NCI-H524 treated with DMSO at 0.1 percent for 48 hours (cell line): Measurements from ENCODE around the gene CACNA1B.
"Not testable (repeated sequence)": the region's sequence is repeated elsewhere in the genome, so short reads cannot be mapped to it uniquely, and the experiment has no call there.

ENCODE experiments used
- DNase-seq: peaks from one replicate; lab custom pipeline; 2025; lab: John Stamatoyannopoulos, UW

The CACNA1B gene

DNA sequence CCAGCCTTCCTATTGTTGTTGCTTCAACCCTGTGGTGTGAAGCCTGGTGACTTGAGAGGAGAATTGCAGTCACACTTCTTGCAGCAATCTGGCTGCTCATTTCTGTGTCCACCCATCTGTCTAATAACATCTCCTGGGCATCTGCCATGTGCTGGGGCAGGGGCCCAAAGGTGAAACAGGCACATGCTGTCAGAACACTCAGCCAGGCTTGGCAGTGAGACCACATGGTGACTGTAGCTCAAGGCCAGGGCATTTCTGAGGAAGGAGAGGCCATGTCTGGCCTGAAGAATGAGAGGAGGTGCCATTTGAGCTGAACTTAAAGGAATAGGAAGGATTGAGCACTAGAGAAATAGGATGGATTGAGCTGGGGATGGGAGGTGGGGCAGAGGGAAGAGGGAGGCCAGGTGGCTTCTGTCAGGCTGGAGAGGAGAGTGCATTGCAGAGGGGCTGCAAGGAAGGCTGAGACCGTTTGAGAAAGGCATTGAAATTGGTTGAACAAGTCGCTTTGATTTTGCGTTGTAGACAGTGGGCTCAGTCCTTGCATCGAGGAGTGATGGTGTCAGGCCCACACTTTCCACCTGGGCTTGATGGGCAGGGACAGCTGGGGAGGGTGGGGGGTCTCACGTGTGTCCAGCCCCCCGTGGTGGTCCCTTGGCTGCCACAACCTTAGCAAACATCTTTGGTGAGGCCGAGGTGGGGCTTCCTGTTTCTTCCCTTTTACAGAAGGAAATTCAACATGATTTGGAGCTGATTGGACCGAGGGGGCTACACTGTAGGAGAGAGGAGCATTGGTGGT is 222.4 kb downstream of the CACNA1B start:
- DNase-seq = peak; percentile 62

DNA sequence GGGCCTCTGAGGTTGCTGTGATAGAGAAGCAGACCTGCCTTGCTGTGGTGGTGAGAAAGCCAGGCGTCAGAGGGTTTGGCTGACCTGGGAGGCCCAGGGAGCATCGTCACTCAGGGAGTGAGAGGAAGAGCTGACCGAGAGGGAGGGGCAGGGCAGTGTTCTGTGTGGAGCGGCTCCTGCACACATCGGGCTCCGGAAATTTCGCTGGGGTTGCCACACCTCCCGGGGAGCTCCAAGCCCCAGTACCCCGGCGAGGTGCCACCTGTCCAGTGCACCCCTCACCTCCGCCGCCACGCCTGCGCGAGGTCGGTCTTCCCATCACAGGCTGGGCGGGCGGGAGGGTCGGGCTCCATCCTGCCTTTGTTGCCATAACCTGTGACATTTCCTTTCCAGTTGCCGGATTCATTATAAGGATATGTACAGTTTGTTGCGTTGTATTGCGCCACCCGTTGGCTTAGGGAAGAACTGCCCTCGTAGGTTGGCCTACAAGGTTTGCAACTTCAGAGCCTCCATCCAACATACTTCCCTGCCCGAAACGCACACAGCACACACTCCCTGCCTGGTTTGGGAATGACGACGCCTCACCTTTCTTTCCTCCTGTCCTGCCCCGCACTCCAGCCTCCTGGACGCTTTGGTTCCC is 223.2 kb downstream of the CACNA1B start:
- no peak for DNase-seq

DNA sequence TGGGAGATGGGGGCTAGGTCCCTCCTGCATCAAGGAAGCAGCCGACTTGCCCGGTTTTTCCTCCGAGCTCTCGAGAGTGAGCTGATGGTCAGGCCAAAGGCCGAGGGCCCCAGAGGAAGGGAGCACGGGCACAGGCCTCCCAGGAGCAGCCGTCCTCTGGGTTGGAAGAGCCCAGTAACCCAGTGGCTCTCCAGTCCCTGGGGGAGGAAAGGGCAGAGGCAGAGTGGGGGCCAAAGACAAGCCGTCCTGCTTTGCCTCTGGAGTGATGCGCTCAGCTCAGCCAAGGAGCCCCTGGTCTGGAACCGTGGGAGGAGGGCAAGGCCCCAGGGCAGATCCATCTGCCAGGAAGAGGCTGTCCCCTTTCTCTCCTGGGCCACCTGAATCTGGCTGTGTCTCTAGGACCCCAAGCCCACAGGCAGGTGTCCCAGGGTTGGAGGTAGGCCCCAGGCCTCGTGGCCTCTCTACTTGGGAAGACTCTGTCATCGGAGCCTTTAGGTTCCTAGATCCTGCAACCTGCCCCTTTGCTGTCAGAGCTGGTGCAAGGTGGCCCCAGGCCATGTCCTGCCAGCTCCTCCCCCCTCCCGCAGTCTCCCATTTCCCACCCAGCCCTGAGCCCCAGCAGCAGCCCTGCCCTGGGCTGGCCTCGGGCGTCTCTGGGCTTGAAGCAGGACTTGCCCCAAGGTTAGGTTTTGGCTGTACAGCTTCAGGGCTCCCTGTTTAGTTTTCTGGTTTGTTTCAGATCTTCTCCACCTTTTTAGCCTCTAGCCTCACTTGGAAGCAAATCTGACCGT is 224.1 kb downstream of the CACNA1B start:
- no peak for DNase-seq

DNA sequence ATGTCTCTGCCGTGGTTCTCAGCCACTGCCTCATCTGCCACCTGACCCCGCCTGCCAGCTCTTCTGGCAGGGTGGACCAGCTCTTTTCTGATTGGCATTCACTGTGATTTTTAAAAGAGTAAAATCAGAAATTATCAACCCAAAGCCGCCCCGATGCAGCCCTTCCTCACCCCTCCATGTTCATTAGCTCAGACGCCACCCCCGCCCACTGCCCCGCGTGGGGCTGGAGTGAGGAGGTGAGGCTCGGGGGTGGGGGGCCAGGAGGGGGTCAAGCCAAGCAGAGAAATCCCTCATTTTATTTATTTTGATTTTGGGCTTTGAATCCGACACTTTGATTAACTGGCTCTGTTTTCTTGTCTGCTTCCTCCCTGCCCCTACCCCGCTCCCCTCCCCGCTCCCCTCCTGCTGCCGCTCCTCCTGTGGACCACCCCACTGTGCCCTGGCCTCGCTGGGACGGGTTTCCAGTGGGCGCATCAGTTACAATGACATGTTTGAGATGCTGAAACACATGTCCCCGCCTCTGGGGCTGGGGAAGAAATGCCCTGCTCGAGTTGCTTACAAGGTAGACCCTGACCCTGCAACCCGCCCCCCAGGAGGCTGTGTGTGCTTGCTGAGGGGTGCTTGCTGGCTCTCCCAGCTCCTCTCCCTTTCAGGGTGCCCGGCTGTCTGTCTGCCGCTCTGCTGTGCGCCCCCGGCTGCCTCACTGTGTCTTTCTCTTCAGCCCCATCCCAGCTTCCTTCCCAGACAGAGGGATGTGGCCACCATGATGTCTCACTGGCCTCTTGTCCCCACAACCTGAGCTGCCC is 224.9 kb downstream of the CACNA1B start:
- DNase-seq = no peak

DNA sequence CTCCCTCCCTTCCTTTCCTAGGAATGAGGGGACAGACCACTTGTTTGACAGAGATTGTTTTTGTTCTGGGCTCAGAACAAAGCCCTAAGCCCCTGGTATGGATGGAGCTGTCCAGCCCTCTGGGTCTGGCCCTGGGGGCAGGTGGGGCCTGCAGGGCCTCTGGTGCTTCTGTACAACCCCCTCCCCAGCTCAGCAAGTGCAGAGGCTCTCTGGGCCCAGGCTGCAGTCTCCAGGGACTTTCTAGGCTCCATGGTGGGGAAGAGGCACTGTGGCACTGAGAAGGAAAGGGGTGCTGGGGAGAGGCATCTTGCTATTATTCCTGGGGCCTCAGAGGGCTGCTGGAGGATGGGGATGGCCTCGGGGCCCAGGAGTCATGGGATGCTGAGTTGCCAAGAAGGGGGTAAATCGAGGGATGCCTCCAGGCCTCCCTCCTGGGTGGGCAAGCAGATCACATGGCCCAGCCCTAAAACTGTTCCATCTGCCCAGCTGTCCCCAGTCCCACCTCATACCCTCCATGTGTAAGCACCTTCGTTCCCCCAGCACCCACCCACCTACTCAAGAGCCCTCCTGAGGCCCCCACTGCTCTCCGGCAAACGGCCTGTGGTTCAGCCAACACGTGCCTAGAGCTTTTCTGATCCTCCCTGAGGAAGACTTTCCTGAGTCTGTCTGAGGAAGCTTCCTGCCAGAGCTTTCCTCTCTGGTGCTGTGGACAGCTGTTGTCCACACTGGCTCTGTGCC is 225.7 kb downstream of the CACNA1B start:
- no peak for DNase-seq

DNA sequence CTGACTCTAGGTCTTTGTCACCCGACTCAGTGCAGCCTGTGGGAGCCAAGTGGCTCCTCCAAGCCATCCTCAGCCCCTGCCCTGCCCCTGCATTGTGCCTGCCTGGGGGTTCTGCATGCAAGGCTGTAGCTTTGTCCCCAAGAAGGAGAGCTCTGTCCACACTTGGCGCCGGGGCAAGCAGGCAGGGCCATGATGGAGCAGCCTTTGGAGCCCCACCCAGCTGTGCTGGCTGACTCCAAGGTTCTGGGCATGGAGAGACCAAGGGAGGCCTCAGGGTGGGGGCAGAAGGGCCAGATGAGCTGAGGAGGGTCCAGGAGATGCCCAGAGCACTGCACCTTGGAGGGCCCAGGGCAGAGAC is 226.2 kb downstream of the CACNA1B start:
- no peak for DNase-seq

DNA sequence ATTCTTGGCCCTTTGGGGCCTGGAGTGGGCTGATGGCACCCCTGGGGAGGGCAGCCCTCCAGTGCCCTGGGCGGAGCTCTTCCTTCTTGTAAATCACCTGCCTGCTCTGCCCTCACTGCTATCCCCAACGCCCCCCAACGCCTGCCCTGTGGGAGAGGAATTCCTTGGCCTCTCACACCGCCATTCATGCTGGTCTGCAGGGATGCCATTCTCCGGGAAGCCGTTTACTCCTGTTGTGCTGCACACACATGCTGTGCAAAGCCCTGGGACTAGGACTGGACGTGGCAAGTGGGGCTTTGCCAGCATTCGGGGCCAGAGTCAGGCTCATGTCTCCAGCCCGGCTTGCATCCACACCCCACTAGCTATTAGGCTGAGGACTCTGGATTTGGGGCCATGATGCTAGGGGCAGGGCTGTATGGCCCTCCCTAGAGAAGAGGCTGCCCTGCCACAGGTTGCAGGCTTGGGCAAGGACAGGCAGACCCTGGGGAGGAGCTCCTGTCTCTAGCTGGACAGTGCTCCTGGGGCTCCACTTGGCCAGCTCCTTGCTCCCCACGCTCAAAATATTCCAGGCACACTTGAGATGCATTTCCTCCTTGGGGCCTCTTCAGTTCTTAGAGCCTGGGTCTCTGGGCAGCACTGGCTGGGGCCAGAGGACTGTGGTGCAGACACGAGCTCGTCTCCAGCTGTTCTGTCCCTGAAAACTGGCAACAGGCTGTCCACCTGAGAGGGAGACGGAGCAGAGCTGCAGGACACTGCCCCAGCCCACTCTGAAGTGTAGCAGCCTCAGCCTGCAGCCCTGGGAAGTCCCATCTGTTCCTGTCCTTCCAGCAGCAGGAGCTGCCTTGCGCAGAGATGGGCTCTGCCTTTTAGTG is 226.9 kb downstream of the CACNA1B start:
- no peak for DNase-seq

DNA sequence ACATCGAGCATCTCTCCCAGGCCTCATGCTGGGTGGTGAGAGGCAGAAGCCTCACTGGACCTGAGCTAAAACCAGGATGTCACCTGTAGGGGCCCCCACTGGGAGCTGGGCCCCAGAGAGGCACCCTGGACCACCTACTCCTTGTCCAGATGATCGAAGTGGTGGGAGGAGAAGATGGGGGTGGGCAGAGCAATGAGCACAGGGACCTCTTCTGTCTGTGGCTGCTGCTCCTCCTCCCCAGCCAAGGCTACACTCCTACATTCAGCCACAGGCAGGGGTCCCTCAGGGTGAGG is 227.5 kb downstream of the CACNA1B start:
- no peak for DNase-seq

DNA sequence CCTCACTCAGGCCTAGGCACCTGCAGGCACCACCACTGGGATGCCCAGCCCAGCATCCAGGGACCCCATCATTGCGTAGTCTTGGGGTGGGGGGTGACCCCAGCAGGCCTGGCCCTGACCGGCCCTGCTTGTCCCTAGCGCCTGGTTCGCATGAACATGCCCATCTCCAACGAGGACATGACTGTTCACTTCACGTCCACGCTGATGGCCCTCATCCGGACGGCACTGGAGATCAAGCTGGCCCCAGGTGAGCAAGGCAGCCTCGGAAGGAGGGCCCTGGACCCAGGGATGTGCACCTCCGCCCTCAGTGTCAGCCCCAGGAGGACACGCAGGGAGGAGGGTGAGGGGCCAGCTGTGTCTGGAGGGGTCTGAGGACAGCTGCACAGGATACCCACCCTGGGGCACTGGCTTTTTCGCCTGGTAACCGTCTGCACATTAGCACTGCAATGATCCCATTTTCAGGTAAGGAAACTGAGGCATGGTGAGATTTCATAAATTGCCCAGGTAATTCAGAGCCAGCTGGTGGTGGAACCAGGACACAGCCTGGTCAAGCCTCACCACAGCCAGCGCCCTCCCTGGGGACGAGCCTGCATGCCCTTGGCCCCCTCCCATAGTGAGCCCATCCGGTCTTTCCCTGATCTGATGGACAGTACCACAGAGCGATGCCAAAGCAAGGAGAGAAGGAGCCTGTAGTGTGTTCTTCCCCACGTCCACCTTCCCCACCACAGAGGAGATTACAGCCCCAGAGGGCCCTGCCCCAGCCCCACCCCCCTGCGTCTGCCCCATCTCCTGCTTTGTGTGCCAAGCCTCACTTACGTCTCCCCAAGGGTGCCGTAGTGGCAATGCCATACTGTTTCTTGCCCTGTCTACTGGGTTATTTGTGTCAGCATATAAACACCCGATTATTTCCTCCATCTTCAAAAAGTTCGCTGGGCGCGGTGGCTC is 228.3 kb downstream of the CACNA1B start:
- no peak for DNase-seq

DNA sequence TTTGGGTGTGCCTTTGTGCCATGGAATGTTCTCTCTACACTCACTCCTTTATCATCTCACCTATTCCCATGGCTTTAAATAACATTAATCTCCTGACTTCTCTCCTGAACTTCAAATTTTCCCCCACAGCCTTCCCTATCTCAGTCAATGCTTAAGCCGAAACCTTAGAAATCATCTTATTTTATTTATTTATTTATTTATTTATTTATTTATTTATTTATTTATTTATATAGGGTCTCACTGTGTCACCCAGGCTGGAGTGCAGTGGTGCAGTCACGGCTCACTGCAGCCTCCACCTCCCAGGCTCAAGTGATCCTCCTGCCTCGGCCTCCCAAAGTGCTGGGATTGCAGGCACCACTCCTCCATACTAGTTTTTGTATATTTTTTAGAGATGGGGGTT is 229.5 kb downstream of the CACNA1B start:
- not testable (repeated sequence) for DNase-seq

DNA sequence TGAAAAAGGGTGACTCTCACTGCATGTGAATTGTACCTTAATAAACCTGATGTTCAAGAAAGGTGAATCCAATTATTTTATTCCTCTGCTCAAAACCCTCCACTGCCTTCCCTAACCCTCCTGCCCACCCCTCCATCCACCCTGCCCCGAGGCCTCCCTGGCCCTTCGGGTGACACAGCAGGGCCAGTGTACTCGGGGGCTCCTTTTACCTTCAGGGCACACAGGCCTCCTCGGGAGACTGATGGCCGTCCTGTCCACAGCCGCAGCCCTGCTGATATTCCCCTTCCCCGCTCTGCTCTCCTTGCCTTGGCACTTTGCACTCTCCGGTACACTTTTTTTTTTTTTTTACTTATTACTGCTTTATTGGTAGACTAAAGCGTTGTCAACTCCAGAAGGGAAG is 234.0 kb downstream of the CACNA1B start:
- no peak for DNase-seq

DNA sequence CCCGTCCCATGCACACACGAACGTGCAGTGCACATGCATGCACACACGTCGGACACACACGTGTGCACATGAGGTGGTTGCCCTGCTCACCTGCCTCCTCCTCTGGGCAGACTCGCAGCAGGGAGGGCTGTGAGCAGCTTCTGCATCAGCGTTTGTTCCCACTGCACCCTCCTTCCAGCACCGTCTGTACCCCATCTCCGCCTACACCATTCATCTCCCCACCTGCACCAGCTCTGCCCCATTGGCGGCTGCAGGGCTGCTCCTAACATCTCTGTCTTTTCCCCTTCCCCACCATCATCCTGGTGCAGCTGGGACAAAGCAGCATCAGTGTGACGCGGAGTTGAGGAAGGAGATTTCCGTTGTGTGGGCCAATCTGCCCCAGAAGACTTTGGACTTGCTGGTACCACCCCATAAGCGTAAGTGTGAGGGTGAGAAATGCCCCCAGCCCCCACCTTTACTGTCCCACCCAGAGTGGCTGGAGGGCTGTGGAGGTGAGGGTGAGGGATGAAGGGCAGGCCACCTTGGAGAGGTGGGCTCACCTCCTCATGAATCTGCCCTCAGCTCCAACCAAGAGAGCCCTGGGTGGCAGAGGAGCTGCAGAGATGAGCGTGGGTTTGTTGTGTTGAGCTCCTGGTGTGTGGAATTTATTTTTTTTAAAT is 234.6 kb downstream of the CACNA1B start:
- no peak for DNase-seq

DNA sequence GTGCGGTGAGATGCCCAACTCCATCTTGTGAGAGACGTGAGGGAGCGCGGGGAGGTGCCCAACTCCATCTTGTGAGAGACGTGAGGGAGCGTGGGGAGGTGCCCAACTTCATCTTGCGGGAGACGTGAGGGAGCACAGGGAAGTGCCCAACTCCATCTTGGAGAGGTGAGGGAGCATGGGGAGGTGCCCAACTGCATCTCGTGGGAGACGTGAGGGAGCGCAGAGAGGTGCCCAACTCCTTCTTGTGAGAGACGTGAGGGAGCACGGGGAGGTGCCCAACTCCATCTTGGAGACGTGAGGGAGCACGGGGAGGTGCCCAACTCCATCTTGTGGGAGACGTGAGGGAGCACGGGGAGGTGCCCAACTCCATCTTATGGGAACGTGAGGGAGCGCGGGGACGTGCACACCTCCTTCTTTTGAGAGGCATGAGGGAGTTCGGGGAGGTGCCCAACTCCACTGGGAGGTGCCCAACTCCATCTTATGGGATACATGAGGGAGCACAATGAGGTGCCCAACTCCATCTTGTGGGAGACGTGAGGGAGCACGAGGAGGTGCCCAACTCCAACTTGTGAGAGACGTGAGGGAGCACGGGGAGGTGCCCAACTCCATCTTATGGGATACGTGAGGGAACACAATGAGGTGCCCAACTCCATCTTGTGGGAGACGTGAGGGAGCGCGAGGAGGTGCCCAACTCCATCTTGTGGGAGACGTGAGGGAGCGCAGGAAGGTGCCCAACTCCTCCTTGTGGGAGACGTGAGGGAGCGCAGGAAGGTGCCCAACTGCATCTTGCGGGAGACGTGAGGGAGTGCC is 235.4 kb downstream of the CACNA1B start:
- DNase-seq = no peak

DNA sequence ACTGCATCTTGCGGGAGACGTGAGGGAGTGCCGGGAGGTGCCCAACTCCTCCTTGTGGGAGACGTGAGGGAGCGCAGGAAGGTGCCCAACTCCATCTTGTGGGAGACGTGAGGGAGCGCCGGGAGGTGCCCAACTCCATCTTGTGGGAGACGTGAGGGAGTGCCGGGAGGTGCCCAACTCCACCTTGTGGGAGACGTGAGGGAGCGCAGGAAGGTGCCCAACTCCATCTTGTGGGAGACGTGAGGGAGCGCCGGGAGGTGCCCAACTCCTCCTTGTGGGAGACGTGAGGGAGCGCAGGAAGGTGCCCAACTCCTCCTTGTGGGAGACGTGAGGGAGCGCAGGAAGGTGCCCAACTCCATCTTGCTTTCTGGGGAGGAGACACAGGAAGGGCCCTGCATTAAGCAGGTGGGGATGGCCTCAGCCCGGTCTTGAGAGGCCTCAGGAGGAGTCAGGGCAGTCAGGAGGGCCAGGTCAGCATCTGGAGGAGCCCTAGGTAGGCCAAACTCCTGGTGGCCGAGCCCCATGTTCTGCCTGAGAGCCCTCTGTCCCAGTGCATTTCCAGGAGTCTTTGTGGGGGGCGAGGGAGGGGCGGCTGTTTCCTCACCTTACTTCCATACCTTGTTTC is 236.2 kb downstream of the CACNA1B start:
- not testable (repeated sequence) for DNase-seq

DNA sequence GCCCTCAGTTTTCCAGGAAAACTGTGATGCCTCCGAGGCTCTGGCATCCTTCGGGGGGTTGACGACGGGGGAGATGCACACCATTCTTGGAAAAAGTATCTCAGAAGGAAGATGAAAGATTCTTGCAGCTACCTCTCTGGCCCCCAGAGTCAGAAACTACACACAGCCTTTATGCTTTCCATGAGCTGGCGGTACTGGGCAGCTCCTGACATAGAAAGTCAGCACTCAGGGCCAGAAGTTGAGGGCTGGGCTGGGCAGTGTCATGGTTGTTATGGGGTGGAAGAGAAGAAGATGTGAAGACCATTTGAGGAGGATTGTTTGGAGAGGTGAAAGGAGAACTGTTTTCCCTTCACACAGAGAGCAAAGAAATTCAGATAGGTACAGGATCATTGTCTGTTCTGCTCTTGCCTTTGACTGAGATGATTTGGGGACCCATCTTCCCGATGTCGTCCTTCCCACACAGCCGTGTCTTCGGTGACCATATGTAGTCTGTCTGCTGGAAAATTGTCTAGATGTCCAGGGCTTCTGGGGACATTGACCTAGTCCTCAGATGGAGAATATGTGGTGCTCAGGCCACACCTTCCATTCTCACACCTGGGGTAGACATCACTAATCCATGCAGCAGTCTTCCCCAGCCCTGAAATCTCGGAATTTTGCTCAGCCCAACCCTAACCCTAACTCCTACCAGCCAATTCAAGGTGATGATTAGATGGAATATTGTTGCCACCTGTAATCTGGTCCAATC is 237.1 kb downstream of the CACNA1B start:
- DNase-seq = no peak

DNA sequence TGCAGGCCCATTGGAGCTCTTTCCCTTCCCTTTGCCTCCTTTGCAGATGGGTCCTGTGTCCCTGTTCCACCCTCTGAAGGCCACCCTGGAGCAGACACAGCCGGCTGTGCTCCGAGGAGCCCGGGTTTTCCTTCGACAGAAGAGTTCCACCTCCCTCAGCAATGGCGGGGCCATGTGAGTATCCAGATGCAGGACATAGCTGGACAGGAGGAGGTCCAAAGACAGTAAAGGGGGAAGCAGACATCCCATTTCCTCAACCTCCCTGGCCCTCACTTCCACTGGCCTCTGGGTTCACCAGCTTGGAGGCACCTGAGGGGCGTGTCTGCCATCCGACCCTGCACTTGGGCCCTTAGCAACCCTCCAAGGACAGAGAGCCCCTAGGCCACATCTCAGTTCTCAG is 237.9 kb downstream of the CACNA1B start:
- DNase-seq = no peak

DNA sequence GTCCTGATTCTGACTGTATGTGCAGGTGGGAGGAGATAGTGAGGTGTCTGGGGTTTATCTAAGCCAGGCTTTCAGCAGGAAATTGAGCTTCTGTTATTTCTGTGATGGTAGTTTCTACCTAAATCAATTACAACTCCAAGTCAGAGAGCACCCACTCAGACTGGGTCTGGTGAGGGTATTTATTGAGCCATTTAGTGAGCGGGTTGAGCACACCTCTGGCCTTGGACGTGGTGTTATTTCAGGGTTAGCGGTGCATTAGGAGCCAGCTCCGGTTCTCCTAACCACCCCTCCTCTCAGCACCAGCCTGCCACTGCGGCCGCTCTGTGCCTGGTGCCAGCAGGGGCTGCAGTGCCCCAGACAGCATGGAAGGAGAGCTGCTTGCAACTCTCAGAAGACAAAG is 238.9 kb downstream of the CACNA1B start:
- no peak for DNase-seq
